IMR-90 (cell line): Measurements from ENCODE around the gene UGT2B7. TPM values are rescaled to one million over a fixed set of nuclear protein-coding genes. Genes with fewer than 3 reads are reported as not detected.

Experiments used
- ATAC-seq: fragments of 200-7000 bp; cut with Tn5 transposase; 2 replicates; pipeline ENCODE4 v1.9.1; 2020; ENCODE audit warnings: low read depth, mild to moderate bottlenecking, moderate library complexity
- BruUV-seq: library from RNA; stranded (reverse); fragments of 400-500 nt; replicated peaks from 2 replicates; lab custom pipeline; 2021; lab: Mats Ljungman, UMichigan
- CTCF ChIA-PET: fragments of 300-600 bp; formaldehyde crosslinking; extraction: SDS; loops from one replicate; lab custom pipeline; 2021; ENCODE audit warnings: antibody characterized with exemption; lab: Yijun Ruan, JAX
- POLR2A ChIA-PET: fragments of 300-600 bp; sonication (Branson Sonifier 250); formaldehyde crosslinking; loops from one replicate; lab custom pipeline; 2022; ENCODE audit warnings: antibody characterized with exemption; ENCODE audit not compliant: unreplicated experiment; lab: Charles Lee
- DNase-seq: peaks from one replicate; pipeline ENCODE4 v3.0.0; 2013
- H2AFZ ChIP-seq: replicated peaks from 2 replicates; pipeline ENCODE3; 2013; ENCODE audit warnings: low read length, mild to moderate bottlenecking; ENCODE audit not compliant: poor library complexity
- H2AK5ac ChIP-seq: 2 replicates; pipeline ENCODE4 v1.6.1; 2013; ENCODE audit warnings: low read depth, low read length, inconsistent platforms
- H2AK9ac ChIP-seq: replicated peaks from 2 replicates; pipeline ENCODE3; 2013; ENCODE audit warnings: mild to moderate bottlenecking, low read depth, low read length, moderate library complexity; ENCODE audit not compliant: poor library complexity
- H2BK120ac ChIP-seq: 2 replicates; pipeline ENCODE4 v1.6.1; 2013; ENCODE audit warnings: low read depth, low read length, inconsistent platforms
- H2BK15ac ChIP-seq: 3 replicates; pipeline ENCODE4 v1.6.1; 2013; ENCODE audit warnings: low read depth, low read length, inconsistent platforms
- H2BK20ac ChIP-seq: 2 replicates; pipeline ENCODE4 v1.6.1; 2013; ENCODE audit warnings: low read depth, mild to moderate bottlenecking, inconsistent platforms, low read length, moderate library complexity
- H2BK5ac ChIP-seq: 2 replicates; pipeline ENCODE4 v1.6.1; 2013; ENCODE audit warnings: mild to moderate bottlenecking, low read depth, low read length, inconsistent platforms; ENCODE audit not compliant: poor library complexity, severe bottlenecking
- H3K14ac ChIP-seq: replicated peaks from 2 replicates; pipeline ENCODE4 v1.6.1; 2013; ENCODE audit warnings: low read depth, low read length, inconsistent platforms
- H3K18ac ChIP-seq: 2 replicates; pipeline ENCODE4 v1.6.1; 2013; ENCODE audit warnings: low read depth, low read length, control low read depth
- H3K23ac ChIP-seq: 2 replicates; pipeline ENCODE4 v1.6.1; 2013; ENCODE audit warnings: low read depth, low read length, inconsistent platforms
- H3K27ac ChIP-seq: 2 replicates; pipeline ENCODE4 v1.5.1; 2013; ENCODE audit warnings: mild to moderate bottlenecking, control low read depth, low read length; ENCODE audit not compliant: insufficient read depth
- H3K27me3 ChIP-seq: 2 replicates; pipeline ENCODE4 v1.6.1; 2013; ENCODE audit warnings: low read length; ENCODE audit not compliant: control insufficient read depth, insufficient read depth
- H3K36me3 ChIP-seq: 2 replicates; pipeline ENCODE4 v1.6.1; 2013; ENCODE audit warnings: low read length, mixed read lengths; ENCODE audit not compliant: control insufficient read depth, insufficient read depth
- H3K4ac ChIP-seq: 2 replicates; pipeline ENCODE4 v1.6.1; 2013; ENCODE audit warnings: low read depth, low read length, inconsistent platforms
- H3K4me1 ChIP-seq: 2 replicates; pipeline ENCODE4 v1.6.1; 2013; ENCODE audit warnings: low read length, mixed read lengths; ENCODE audit not compliant: control insufficient read depth, insufficient read depth
- H3K4me2 ChIP-seq: 2 replicates; pipeline ENCODE4 v1.6.1; 2013; ENCODE audit warnings: low read depth, mild to moderate bottlenecking, control low read depth, low read length, moderate library complexity
- H3K4me3 ChIP-seq: 2 replicates; pipeline ENCODE4 v1.5.1; 2013; ENCODE audit warnings: low read depth, mild to moderate bottlenecking, control low read depth, low read length, moderate library complexity; ENCODE audit not compliant: insufficient read depth
- H3K56ac ChIP-seq: 2 replicates; pipeline ENCODE4 v1.6.1; 2013; ENCODE audit warnings: low read length, inconsistent platforms; ENCODE audit not compliant: insufficient read depth; ENCODE audit errors: extremely low read depth
- H3K79me1 ChIP-seq, 2 experiments: 2 replicates each; pipeline ENCODE4 v1.6.1; 2013; ENCODE audit warnings: low read length in 2 of 2, inconsistent platforms in 1 of 2, low read depth in 1 of 2
- H3K9ac ChIP-seq: 2 replicates; pipeline ENCODE4 v1.6.1; 2013; ENCODE audit warnings: low read depth, low read length, control low read depth
- H3K9me1 ChIP-seq: 2 replicates; pipeline ENCODE4 v1.6.1; 2013; ENCODE audit warnings: low read length, inconsistent platforms; ENCODE audit not compliant: insufficient read depth
- H3K9me3 ChIP-seq: 2 replicates; pipeline ENCODE4 v1.6.1; 2013; ENCODE audit warnings: low read length; ENCODE audit not compliant: control insufficient read depth, insufficient read depth
- H4K20me1 ChIP-seq: 2 replicates; pipeline ENCODE4 v1.6.1; 2013; ENCODE audit warnings: low read length, inconsistent platforms; ENCODE audit not compliant: insufficient read depth
- H4K5ac ChIP-seq: 2 replicates; pipeline ENCODE4 v1.6.1; 2013; ENCODE audit warnings: mild to moderate bottlenecking, low read depth, low read length, control low read depth
- H4K8ac ChIP-seq, 2 experiments: 2 replicates each; pipeline ENCODE4 v1.6.1; 2013; ENCODE audit warnings: low read depth in 2 of 2, low read length in 2 of 2, control low read depth in 1 of 2, inconsistent platforms in 1 of 2
- H4K91ac ChIP-seq: 2 replicates; pipeline ENCODE4 v1.6.1; 2013; ENCODE audit warnings: low read depth, low read length, inconsistent platforms; ENCODE audit not compliant: insufficient read depth
- CHD1 ChIP-seq: IDR thresholded peaks from 2 replicates; pipeline ENCODE4 v1.6.1; 2012; ENCODE audit warnings: low read depth, low read length, improper control_type of control experiment
- MAFK ChIP-seq: IDR thresholded peaks from 2 replicates; pipeline ENCODE4 v1.6.1; 2012; ENCODE audit warnings: low read depth, low read length, improper control_type of control experiment
- NFE2L2 ChIP-seq: fragments of 150-350 bp; IDR thresholded peaks from 2 replicates; pipeline ENCODE4 v1.6.1; 2016; ENCODE audit warnings: low read depth, mild to moderate bottlenecking, low read length
- POLR2A ChIP-seq: IDR thresholded peaks from 2 replicates; pipeline ENCODE4 v1.6.1; 2012; ENCODE audit warnings: mild to moderate bottlenecking, low read depth, low read length
- RAD21 ChIP-seq: IDR thresholded peaks from 2 replicates; pipeline ENCODE4 v1.6.1; 2012; ENCODE audit warnings: low read length, improper control_type of control experiment
- WGBS, 2 experiments: methylation state at CpG; one replicate each; pipeline versions ENCODE4 v1.1.5 to v1.1.7; 2013; ENCODE audit warnings: missing lambda C conversion rate in 2 of 2; ENCODE audit not compliant: insufficient read length in 1 of 2; ENCODE audit errors: extremely low coverage in 2 of 2; 5-methylcytosine and 5-hydroxymethylcytosine counted together
- dilution Hi-C: fragments of 300-500 bp; cut with HindIII; formaldehyde crosslinking; loops from one replicate; pipeline ENCODE4 v1.14.3; 2018; ENCODE audit warnings: low sequenced_read_pairs; ENCODE audit not compliant: unreplicated experiment
- in situ Hi-C: fragments of 300-500 bp; cut with MboI; formaldehyde crosslinking; loops from 3 replicates; pipeline ENCODE4 v1.14.3; 2019; ENCODE audit warnings: low sequenced_read_pairs, inconsistent platforms, mixed read lengths
- intact Hi-C: fragments of 100-400 bp; cut with micrococcal nuclease; formaldehyde crosslinking; loops from 2 replicates; pipeline ENCODE4 v1.10.0; 2022
- polyA plus RNA-seq, 3 experiments: library from polyadenylated mRNA; depleted of rRNA; stranded (reverse); fragments of >200 nt; gene quantifications; 2 replicates each; pipeline ENCODE4 v1.2.3, GENCODE V29; 2012; ENCODE audit warnings: low replicate concordance in 1 of 3
- total RNA-seq: library from RNA; depleted of rRNA; stranded (reverse); fragments of >200 nt; gene quantifications from 2 replicates; pipeline ENCODE4 v1.2.3, GENCODE V29; 2012

The UGT2B7 gene
- total and polyA plus RNA-seq, 2 of the 4 experiments (the other 2 are of a cell fraction): 0.10 TPM; not detected in 1

DNA sequence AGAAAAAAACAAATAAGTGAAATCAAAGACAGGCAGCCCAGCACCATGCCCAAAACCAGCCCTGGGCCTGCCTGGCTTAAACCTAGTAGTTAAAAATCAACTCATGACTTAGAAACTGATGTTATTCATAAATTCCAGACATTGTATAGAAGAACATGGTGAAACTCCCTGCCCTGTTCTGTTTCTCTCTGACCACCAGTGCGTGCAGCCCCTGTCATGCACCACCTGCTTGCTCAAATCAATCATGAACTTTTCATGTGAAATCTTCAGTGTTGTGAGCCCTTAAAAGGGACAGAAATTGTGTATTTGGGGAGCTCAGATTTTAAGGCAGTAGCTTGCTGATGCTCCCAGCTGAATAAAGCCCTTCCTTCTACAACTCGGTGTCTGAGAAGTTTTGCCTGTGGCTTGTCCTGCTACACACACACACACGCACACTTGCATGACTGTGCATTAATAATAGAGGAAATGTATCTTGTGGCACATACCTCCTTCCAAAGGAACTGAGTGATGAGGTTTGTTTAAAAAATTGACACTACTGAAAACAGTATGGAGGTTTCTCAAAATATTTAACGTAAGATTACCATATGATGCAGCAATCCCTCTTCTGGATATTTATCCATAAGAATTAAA lies 39.2 kb upstream of the UGT2B7 start:
- Histone ChIP-seq H2BK15ac (no peak overlapping the region), H3K9me3 (no peaks in the 10 kb centered on the region), H3K9ac (no peak overlapping the region), H2BK120ac (no peak overlapping the region; the same call in 1 of the 2 replicates), H2BK5ac (peak overlapping the region; percentile 29), H3K4me2 (no peak overlapping the region), H3K18ac (peak overlapping the region; percentile 5; the same call in 1 of the 2 replicates), H4K20me1 (no peaks in the 10 kb centered on the region), H3K23ac (no peak overlapping the region), H2AFZ (peak overlapping the region; percentile 72), H4K5ac (no peak overlapping the region), H3K4me1 (peaks cover 5% of the 10 kb centered on the region), H3K14ac (no peak overlapping the region), H3K79me1 (no peaks in the 10 kb centered on the region), H3K27me3 (no peaks in the 10 kb centered on the region), H3K27ac (no peak overlapping the region), H3K36me3 (no peaks in the 10 kb centered on the region), H2AK5ac (no peak overlapping the region), H3K4ac (no peak overlapping the region), H4K8ac (0 out of 4 replicates have a peak overlapping the region, but pooled peaks of 1 of the 2 experiments have one; percentile 19), H4K91ac (no peak overlapping the region; the same call in 1 of the 2 replicates), H3K56ac (no peak overlapping the region), H2AK9ac (no peak overlapping the region), H3K9me1 (no peaks in the 10 kb centered on the region), H3K4me3 (no peak overlapping the region), H2BK20ac (peak overlapping the region; percentile 65; the same call in 1 of the 2 replicates)
- in situ Hi-C loops: no loop called here
- ChIA-PET CTCF (no interaction called here), POLR2A (no interaction called here)
- intact Hi-C loops: no loop called here
- no CpG with 5 or more reads among the region's 4 CpGs for WGBS, 2 experiments
- TF ChIP-seq CHD1 (no peak), MAFK (no peak), RAD21 (no peak), POLR2A (no peak), NFE2L2 (peak; percentile 66)
- DNase-seq (peak; percentile 10), ATAC-seq (no peak)
- no TSS peak for BruUV-seq
- dilution Hi-C loops: no loop called here
